Limb (tissue), 2 donors: ENCODE measurements around the gene PRIMA1.

Experiments
- DNase-seq, 2 donors: peaks; one replicate each; pipeline ENCODE4 v3.0.0-alpha.2; 2016; ENCODE audit errors: extremely low spot score in 2 of 2

Gene PRIMA1

DNA sequence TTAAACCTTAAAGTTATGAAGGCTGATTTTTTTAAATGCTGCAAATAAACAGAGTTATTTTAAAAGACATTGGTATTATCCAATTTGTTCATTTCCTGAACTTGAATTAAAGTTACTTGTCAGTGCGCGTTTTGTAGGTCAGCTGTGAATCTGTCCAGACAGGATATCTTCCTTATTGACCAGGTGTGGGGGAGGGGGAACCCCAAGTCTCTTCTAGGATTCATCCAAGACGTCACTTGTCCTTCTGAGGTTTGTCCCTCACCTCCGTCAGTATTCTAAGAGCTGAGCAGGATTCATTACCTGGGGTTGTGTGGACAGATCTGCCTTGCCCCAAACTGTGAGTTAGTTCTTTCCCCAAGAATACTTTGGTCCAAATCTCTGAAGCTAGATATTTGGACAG, 8.8 kb upstream of the PRIMA1 start:
- no peak for DNase-seq

DNA sequence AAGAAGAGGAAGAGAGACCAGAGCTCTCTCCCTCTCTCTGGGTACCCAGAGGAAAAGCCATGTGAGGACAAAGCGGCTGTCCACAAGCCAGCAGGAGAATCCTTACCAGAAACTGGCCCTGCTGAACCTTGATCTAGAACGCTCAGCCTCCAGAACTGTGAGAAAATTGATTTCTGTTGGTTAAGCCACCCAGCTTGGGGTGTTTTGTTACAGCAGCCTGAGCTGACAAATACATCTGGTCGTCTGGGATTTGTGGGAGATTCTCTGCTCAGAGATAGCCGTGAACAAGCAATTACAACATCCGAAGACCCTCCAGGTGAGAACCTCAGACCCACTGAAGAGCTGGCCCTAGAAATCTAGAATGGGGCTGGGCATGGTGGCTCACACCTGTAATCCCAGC, 6.5 kb upstream of the PRIMA1 start:
- no peak for DNase-seq

DNA sequence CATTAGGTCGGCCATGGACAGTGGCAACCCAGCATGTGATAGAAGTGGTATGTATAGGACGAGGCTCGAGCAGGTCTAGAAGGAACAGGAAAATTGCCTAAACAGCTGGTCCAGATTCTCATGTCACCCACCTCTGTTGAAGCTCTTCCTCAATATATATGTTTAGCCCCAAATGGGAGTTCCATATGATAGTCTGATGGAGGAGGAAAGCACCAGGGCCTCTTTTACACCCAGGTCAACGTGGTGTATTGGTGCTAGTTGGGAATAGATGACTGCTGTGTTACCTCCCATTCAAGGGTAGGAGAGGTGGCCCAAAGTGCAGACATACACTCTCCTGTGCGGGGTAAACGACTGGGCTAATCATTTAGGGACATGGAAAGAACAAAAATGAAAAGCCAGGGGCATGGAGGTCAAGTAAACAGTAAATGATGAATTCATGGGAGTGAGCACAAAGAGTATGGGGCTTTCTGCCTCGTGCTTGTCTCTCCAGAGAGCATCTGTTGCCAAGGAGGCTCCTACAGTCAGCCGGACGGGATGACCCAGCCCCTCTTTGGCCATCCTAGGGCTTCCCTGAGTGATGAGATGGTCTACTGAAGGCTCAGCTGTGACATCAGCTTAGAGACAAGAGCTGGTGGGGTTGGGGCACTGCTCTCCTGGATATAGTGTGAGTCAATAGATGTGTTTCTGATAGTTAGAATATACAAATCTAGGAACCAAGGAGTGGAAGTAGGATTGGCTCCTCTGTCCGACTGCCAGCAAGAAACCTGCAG, 5.5 kb upstream of the PRIMA1 start:
- no peak for DNase-seq

DNA sequence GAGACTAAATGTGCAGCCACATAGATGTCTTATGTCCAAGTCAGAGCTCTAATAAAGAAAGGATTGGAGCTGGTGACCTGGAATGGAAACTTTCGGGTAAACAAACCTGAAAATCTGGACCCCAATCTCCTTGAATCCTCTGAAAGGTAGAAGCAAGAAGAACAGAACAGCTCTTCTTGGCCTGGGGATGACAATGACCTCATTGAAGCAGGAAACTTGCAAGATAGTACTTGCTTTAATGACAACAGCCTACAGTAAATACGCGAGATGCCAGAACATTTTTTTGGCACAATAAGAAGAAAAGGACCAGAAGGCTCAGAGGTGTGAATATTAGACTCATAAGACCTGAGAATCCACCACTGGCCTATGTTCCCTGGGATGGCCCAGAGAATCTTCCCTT, 4.1 kb upstream of the PRIMA1 start:
- no peak for DNase-seq

DNA sequence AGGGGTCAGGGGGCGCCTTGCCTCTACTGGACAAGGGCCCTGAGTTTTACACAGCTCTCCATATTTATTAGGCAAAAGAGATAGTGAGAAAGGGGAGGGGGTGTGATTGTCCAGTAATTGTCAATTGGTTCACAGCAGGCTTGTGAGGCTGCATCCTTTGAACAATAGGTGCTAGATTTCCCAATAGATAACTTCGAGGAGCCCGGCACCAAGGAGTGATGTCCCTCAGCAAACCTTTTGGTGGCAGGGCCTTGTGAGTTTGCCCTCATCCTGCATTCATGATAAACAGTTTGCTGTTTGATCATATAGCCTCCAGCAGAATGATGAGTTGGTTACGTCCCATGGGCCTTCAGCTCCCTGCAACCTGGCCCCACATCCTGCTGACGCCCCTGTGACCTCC, 2.7 kb upstream of the PRIMA1 start:
- no peak for DNase-seq

DNA sequence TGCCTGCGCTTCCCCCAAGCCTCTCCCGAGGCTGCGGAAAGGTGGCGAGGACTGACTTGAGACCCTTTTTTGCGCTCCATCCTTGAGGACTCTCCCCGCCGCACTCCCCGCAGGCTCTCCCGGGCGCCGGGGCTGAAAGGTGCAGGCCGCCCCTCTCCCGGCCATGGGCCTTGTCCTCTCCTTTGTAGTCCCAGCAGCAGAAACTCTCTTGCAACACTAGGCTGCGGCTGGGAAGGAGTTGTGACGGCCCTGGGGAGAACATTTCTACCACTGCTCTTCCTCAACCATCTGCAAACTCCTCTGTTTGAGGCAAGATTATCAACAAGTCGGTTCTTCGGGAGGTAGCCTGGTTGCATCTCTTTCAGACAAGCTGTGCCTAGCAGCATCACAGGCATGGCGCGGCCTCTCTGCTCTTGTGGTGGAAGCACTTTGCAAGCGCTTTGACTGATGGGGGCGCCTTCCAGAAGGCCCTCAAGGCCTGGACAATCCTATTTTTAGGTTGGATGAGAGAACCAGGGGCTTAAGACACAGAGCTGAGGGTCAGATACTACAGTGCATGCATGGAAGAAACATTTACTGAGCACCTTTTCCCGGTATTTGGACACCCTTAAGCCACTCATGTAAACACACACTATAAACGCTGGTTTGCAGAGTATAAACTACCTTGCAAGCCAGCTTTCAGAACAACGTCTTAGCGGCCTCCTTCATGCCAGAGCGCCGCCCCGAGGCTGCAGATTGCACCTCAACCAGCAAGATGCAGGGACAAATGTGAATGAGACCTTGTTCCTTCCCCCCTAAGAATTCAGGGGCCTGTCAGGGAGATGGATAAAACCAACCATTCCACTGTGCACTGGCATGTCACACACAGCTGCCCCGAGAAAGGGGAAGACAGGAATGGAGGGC, 1.2 kb upstream of the PRIMA1 start:
- DNase-seq, result no peak

DNA sequence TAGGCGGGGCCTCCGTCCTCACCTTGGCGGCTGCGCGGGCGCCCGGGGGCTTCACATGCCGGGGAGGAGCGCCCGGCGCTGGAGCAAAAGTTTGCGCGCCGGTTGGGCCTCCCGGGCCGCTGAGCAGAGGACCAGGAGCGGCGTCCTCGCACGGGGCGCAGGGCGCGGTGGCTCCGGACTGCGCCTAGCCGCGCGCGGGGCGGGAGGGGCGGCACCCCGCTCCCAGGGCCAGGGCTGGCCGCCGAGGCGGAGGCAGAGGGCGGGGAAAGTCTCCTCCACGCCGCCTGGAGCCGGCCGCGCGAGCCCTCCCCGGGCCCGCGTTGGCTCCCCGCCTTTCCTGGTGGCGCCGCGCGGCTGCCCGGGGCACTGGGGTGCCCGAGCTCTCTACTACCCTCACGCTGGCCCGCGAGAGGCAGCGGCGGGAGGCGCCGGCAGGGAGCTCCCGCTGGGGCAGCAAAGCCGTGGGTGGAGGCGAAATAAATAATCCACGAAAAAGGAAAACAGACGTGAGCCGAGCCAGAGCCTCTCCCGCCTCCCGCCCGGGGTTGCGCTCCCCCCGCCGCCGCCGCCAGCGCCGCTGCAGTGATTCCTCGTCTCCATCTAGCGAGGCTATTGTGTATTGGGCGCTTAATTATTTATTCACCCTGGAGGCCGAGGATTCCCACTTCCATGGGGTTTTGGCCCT, 400 bp upstream of the PRIMA1 start:
- DNase-seq, result peak; percentile 34 to 77

DNA sequence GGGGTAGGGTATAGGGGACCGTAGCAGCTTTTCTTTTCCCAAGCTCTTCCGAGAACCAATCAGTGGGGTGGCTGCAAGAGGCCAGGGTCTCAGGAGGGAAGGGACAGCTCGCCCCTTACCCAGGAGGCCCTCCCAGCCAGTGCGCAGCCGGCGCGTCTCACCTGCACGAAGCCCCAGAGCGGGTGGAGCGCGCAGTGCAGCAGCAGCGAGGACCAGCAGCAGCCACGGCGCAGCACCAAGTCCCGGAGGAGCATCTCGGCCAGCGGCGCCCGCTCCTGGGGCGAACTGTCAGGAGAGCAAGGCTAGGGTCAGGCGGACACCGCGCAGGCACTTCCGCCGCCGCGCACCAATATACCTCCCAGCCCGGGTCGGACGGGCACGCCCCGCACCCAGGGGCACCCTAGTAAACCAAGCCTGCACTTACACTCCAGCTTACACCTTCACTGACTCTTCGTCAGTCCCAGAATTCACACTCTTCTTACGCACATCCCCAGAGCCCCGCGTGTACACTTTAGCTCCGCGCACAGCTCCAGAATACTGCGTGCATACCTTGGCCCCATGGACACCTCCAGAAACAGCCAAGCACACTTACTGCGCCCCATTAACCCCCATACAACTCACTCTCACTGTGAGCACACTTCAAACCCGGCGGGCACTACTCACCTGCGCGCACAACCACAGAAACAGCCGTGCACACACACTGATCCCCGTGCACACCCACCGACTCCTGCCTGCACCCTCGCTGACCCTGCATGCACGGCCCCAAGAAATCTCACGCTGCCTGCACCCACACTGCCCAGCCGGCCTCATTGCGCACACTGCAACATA, 606 bp downstream of the PRIMA1 start:
- peak in 1 of 2 donors; percentile 40 for DNase-seq

DNA sequence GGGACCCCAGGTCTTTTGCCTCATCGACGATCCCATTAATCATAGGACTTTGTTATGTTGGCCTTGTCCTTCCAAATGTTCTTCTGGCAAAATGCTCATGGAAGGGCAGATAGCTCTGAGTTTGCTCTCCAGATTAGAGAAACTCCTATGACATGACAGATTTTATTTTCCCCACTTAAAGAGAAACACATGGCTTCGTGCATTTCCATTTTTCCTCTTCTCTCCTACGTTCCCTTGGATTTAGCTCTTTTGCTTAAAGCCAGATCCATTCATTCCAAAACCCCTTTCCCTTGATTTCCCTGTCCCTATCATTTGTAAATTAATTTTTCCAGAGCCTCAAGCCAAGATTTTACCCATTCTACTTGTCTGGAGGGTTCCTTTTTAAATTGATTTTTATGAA, 2.9 kb downstream of the PRIMA1 start:
- no peak for DNase-seq

DNA sequence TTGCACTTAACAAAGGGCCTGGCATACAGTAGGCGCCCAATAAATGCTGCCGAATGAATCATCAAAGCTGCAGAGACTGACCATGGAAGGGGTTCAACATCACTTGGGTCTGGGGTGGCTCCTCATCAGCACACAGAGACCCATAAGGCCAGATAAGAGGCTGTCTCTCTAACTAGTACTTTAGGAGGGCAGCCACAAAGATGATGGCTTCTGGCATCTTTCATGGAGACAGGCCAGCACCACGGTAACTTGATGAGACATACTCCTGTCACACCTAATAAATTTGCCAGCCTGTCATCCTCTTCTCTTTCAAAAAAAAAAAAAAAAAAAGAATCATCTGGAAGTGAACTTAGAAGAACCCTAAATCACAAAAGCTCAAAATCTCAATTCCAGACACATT, 3.4 kb downstream of the PRIMA1 start:
- no peak for DNase-seq

DNA sequence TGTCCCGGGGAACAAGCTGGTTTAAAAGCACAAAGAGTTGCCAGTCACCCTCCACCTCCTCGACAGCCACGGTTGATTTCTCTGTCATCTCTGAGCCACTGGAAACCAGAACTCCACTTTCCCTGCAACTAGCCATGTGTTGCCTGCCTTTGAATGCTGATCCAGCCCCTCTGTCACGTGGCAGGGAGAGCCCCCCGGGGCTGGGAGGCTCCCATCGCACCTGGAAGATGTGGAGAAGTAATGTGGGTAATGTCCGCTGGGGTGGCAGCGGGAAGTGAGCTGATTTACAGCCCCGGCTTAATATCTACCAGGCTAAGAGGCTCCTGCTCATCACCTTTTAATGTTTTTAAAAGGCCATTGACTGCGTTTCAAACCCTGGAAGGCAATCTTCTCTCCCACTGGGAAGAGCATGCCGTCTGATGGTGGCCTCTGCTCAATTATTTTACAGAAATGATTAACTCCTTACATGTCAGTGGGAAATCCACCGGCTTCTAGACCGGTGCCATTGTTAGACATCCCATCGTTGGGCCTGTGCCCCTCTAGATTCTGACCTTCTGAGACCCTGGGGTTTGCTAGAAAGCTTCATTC, 7.4 kb downstream of the PRIMA1 start:
- DNase-seq, result no peak

DNA sequence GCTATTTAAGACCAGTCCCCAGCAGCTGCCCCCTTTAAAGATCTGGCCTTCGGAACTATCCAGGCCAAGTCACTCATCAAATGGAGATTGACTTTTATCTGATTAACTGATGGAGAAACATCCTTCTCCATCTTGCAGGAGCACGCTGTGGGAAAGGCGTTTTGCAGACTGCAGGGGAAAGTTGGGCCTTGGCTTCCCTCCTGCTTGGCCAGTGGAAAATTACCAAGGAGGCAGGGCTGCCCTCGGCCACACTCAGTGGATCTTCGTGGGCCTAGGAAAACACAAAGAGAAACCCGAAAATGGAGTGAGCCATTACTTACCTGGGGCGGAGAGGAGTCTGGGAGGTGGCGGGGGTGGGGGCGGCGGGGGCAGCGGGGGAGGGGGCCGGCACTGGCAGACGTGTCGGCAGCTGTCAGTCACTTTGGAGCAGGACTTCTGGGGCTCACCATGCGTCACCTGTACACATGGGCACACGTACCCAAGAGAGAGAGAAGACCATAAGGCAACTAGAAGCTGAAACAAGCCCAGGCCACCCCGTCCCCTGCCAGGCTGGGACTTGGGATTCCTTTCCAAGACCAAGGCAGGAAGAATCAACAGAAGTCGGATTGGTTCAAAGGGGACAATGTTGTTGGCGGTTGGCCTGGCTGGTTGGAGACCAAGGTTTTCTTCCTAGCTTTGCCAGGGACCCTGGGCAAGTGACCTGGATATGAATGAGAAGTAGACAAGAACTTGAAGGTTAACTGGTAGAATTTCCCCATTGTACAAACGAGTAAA, 9.2 kb downstream of the PRIMA1 start:
- no peak for DNase-seq

DNA sequence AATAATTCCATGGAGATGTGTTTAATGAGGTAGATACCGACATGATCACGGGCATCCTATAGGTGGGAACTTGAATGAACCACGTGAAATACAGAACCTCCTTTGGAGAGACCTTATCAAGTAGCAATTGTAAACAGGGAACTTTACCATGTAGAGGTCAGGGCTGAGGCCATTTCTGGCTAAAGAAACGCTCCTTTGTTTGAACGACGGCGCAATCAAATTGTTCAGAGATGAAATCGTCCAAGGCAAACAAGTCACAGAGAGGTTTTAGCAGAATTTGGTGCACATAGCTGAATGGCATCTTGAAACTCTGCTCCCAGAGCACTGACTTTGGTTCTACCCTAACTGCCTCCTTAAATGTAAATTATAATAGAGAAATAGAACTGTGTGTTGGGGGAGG, 9.8 kb downstream of the PRIMA1 start:
- DNase-seq, result no peak

DNA sequence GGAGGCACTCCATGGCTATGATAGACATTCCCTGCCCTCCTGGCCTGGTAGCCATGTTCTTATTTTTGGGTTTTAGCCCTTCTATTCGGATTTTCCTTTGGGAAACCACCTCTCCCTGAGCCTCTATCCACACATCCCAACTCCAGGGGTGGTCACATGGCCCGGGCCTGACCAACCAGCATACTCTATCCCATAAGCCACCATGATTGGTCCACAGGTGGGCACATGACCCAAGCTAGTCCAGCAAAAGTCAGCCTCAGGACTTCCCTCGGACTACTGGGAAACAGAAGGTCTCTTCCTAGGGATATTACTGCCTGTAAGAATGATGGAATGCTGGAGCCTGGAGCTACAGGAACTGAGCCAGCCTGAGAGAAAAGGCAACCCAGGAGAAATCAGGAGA, 12.5 kb downstream of the PRIMA1 start:
- no peak for DNase-seq

DNA sequence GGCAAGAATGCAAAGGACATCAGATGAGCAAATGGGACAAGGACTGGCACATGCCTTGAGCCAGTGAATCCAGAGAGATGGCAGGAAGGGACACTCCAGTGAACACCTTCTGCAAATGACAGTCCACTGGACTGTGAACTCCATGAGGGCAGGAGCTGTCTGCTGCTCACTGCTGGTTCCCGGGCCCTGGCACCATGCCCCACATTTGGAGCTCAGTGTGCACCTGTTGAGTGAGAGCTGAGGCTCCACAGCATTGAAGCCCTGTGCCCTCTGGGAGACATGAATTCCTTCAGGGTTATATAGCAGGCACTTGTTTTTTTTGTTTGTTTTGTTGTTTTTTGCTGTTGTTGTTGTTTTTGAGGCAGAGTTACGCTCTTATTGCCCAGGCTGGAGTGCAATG, 13.1 kb downstream of the PRIMA1 start:
- DNase-seq, result no peak

DNA sequence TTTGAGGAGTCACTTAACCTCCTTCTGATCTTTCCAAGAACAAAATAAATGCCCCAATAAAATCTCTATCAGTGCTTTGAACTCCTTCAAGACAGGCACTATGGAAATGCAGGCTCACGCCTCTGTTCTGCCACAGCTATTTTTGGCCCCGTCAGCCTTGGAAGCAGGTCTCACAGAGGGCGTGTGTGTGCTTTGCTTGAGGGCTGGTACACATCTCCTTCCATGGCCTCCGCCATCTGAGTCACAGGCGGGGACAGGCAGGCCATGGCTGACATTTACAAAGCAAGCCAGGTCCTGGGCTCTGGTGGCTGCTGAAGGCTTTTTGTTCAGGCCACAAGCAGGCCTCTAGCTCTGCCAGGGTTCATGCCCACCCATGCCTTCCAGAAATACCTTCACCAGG, 16.0 kb downstream of the PRIMA1 start:
- no peak for DNase-seq

DNA sequence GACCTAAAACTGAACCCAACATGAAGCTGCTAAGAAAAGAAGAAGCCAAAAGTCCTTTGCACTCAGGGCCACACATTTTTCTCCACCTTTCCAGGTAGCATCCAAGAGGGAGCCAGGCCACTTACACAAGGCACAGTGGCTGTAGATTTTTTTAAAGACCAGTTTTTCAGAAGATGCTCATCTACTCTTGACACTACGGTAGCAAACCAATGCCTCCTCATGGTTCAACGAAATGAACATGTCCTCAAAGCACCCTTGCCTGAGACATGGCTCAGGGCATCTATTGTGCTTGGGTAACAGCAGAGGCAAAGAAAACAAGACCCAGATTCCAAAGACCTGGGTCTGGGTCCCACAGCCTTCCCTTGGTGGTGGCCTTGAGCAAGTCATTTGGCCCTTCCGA, 22.3 kb downstream of the PRIMA1 start:
- DNase-seq, result no peak

DNA sequence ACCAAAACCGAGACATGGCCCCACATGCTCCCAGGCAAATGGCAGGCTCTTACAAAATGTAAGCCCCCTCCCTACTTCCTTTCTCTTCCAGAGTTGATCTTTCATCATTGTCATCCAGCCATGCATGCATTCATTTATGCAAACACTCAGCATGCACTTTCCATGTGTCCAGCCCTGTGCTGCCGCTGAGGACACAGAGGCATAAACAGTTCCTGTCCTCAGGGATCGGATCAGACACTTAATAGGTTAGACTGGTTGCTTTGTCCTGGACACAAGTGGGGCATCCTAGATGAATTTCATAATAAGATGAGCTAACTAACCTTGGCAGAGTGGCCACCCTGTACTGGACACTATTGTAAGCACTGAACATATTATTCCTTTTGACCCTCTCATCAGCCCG, 23.1 kb downstream of the PRIMA1 start:
- DNase-seq, result no peak

DNA sequence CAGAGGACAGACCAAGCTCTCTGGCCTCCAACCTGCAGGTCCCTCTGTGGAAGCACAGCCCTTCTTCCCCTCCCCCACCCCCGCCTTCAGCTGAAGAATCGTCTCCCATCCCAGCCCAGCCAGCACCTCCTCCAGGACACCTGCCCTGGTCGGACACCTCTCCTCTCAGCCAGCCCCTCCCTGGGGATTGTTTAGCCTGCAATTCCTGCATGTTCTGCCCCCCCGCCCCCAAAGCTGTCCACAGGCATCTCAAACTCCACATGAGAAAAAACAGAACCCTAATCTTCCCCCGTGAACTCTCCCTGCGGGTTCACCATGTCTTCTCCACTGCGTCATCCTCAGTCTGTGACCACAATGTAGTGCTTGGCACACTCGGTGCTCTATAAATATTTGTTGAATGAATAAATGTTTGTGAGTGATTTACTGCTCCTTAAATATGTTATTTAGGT, 24.1 kb downstream of the PRIMA1 start:
- DNase-seq, result no peak

DNA sequence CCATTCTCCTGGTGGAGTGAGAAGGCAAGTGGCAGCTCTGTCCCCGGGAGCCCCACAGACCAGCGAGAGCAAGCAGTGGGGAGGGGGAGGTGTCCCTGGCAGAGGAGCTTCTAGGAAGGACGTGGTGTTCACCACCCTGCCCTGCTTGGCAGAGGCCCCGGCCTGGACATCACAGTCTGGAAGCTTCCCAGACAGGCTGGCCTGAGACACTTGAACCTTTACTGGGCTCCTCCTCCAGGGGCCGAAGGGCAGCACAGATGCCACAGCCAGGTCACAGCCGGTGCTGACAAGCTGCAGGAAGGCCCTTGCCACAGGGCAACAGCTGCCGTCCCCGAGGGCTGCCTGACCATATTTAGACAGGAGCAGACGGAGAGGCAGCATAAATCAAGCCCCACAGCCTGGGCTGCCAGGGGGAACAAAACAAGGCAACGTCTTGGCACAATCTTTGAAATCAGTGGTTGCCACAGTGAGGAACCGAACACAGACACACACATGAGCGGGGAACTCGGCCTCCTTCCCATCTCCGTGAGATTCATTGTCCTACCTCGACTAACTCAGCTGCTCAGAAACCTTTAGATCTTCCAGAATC, 28.5 kb downstream of the PRIMA1 start:
- peak; percentile 51 to 64 for DNase-seq
